Stimulated activated CD8-positive, alpha-beta memory T cell treated with anti-CD3 and anti-CD28 coated beads, Interleukin-12 subunit alpha, Interleukin-12 subunit beta, amount 100 ng/mL, for 4 hours (primary cell): ENCODE results near the gene GABRB1.

Experiments used
- DNase-seq: peaks from one replicate; pipeline ENCODE4 v3.0.0-alpha.2; 2020; ENCODE audit warnings: low read depth

The GABRB1 gene

DNA sequence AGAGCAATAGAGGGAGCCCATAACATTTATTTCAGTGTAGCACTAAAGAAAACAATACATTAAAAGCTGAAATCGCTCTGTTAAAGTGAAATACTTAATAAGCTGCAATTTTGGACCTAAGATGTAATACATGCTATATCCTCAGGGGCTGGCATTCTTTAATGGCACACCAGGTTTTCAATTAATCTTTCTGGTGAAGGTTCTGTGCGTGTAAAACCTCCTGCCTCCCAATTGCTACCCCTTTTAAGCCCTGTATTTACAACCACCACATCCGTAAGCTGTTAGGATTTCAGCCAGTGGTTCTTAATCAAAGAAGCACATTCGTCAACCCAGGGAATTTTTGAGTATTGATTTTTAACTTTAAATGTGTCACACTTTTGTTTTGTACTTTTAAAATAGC is 439.7 kb downstream of the GABRB1 start:
- DNase-seq: no peak

GRCh38 chr4:47471591-47471990 is 440.2 kb downstream of the GABRB1 start:
- no peak for DNase-seq

DNA sequence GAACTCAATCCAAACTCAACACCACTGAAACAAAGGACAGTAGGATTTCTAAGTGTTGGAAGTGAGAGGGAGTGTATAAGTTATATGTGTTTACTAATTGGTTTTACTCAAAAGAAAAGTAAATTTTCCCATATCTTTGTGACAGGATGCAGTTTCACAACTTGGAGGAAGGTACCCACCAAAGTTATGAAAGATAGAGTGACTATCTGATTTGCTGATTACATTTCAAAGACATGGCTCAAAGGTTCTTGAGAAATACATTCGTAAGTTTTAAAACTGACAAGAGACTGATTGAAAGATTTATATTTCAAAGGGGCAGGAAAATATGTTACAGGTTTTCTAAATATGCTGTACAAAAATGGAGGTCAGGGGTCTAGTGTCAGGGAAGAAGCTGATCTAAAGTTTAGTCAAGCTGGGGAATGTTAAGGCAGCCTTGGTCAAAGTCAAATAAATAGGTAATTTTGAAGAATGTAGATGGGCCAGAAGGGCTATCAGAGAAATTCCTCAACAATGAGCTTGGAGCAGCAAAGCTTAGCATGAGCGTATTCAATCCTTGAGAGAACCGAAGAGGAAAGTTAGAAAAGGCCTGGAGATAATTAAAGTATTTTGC is 441.9 kb downstream of the GABRB1 start:
- no peak for DNase-seq

DNA sequence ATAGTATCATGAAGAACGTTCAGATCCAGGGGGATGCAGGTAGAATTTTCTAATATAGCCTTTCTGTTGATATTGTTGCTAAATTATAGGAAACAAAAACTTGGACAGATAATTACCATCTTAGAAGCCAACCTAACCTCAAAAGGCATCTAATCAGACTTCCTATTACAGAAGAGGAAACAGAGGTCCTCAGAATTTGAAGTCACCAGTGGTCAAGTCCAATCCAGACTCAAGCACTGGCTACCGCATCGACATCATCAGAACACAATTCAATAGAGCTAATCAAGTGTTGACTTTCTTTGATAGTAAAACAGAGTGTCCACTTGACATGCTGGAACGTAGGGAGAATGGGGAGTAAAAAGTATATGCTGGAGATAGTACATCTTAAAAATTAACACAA is 443.4 kb downstream of the GABRB1 start:
- DNase-seq: no peak

DNA sequence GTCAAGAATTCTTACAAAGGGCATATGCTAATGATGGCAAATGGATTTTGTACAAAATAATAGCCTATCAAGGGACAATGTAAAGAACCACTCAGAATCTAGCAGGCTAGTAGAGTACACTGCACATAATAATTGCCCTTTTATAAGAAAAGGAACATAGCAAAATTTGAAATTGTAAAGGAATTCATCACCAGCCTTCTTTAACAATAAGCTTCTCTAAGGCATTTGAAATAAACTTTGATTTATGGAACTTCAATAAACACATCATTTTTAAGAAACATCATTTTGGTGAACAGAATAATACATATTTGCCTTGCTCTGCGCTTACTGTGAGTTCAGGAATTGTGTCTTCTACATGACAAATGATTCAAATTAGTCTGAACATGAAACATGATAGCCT is 444.0 kb downstream of the GABRB1 start:
- DNase-seq: no peak
